ENCODE data around the gene FRMD3.
"Not testable (repeated sequence)": the region's sequence is repeated elsewhere in the genome, so short reads cannot be mapped to it uniquely, and the experiment has no call there.

FRMD3 gene

GRCh38 chr9:83526211-83526610 is 12.0 kb downstream of the FRMD3 start:
- no peak for DNase-seq (ENCODE audit: insufficient read length, low spot score)
- TF ChIP-seq CTCF (IDR thresholded peaks at IDR 0.05; ENCODE audit: insufficient read depth, missing control alignments) = no peak
- FAIRE-seq = no peak

GRCh38 chr9:83523684-83524083 is 14.5 kb downstream of the FRMD3 start:
- DNase-seq (ENCODE audit: insufficient read length, low spot score) (no peak), FAIRE-seq (no peak)
- no peak for TF ChIP-seq CTCF (IDR thresholded peaks at IDR 0.05; ENCODE audit: insufficient read depth, missing control alignments)

- FAIRE-seq (no peak), DNase-seq (ENCODE audit: insufficient read length, low spot score) (no peak)
- TF ChIP-seq CTCF (IDR thresholded peaks at IDR 0.05; ENCODE audit: insufficient read depth, missing control alignments) = no peak
Observed at GRCh38 chr9:83521411-83521810, 16.8 kb downstream of the FRMD3 start.

- FAIRE-seq (no peak), DNase-seq (ENCODE audit: insufficient read length, low spot score) (no peak)
- no peak for TF ChIP-seq CTCF (IDR thresholded peaks at IDR 0.05; ENCODE audit: insufficient read depth, missing control alignments)
Observed at GRCh38 chr9:83521011-83521410, 17.2 kb downstream of the FRMD3 start.

GRCh38 chr9:83520292-83520691 is 17.9 kb downstream of the FRMD3 start:
- FAIRE-seq (no peak), DNase-seq (ENCODE audit: insufficient read length, low spot score) (no peak)
- no peak for TF ChIP-seq CTCF (IDR thresholded peaks at IDR 0.05; ENCODE audit: insufficient read depth, missing control alignments)

- not testable (repeated sequence) for DNase-seq (ENCODE audit: insufficient read length, low spot score); FAIRE-seq
Observed at GRCh38 chr9:83517980-83518379, 20.2 kb downstream of the FRMD3 start.

- no peak for TF ChIP-seq CTCF (IDR thresholded peaks at IDR 0.05; ENCODE audit: insufficient read depth, missing control alignments)
- DNase-seq (ENCODE audit: insufficient read length, low spot score) (no peak), FAIRE-seq (no peak)
Observed at GRCh38 chr9:83514767-83515166, 23.4 kb downstream of the FRMD3 start.

- DNase-seq (ENCODE audit: insufficient read length, low spot score) = no peak
- no peak for FAIRE-seq
- TF ChIP-seq CTCF (IDR thresholded peaks at IDR 0.05; ENCODE audit: insufficient read depth, missing control alignments) = no peak
Observed at GRCh38 chr9:83512621-83513020, 25.6 kb downstream of the FRMD3 start.
